ENCODE measurements around the gene HIRA. TPM values are rescaled to one million over a fixed set of nuclear protein-coding genes. Genes with fewer than 3 reads are reported as not detected.

The HIRA gene
- total RNA-seq, 1 experiment from 2014 or later: 20.0 TPM

DNA sequence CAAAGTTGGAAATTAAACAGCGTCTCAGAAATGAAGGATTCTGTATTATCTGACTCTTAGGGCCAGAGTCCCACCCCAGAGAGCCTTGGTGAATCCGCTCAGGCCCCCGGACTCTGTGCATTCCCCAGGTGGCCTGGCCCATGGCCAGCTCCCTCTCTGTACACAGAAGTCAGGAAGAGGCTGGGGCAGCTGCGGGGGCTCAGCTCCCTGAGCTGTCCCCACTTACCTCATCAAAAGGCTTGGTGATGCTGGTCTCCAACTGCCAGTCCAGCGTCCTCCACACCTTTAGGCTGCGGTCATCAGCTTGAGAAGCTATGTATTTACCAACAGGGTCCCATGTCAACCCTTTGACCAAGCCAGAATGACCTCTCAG is 35.0 kb downstream of the HIRA start:
- Histone ChIP-seq H2AFZ (ENCODE audit: low read length) (no peak overlapping the region), H3K9me2 (replicated peaks; ENCODE audit: insufficient read depth, low read length) (no peaks in the 10 kb centered on the region), H3K27me3 (ENCODE audit: low read length) (no peaks in the 10 kb centered on the region), H3K27ac (ENCODE audit: low read length) (no peak overlapping the region), H3K9ac (ENCODE audit: low read length) (no peak overlapping the region), H3K36me3 (ENCODE audit: insufficient read depth, low read length) (peaks cover 34% of the 10 kb centered on the region), H3K79me2 (ENCODE audit: low read length) (no peaks in the 10 kb centered on the region), H3K4me3 (ENCODE audit: low read length) (no peak overlapping the region), H4K20me1 (ENCODE audit: insufficient read depth, low read depth, low read length) (no peaks in the 10 kb centered on the region), H3K9me3 (ENCODE audit: low read length) (no peaks in the 10 kb centered on the region), H3K4me1 (ENCODE audit: low read length) (no peaks in the 10 kb centered on the region), H3K4me2 (ENCODE audit: low read depth, low read length, poor library complexity, severe bottlenecking) (no peak overlapping the region)
- no peak for DNase-seq

DNA sequence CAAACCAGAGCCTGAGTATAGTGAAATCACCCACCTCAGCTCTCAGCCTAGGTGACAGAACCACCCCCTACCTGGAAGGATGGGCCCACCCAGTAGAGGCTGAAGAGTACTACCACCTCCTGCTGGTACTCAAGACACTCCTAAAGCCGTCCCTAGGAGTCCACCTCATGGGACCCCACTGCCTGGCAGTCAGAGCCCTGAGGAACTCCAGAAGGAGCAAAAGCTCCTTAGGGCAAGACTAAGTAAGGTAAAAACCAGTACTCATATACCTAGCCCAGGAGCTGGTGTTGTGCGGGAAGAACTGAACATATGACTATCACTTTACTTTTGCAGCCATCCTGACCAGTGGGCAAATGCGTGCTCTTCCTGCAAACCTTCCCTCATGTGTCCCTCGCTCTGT is 36.3 kb downstream of the HIRA start:
- H2AFZ ChIP-seq (ENCODE audit: low read length): no peak overlapping the region
- H3K4me3 ChIP-seq (ENCODE audit: low read length): no peak overlapping the region
- no peaks in the 10 kb centered on the region for H4K20me1 ChIP-seq (ENCODE audit: insufficient read depth, low read depth, low read length)
- H3K79me2 ChIP-seq (ENCODE audit: low read length): no peaks in the 10 kb centered on the region
- H3K9me2 ChIP-seq (replicated peaks; ENCODE audit: insufficient read depth, low read length): no peaks in the 10 kb centered on the region
- no peak overlapping the region for H3K4me2 ChIP-seq (ENCODE audit: low read depth, low read length, poor library complexity, severe bottlenecking)
- no peaks in the 10 kb centered on the region for H3K9me3 ChIP-seq (ENCODE audit: low read length)
- no peak for DNase-seq
- no peak overlapping the region for H3K9ac ChIP-seq (ENCODE audit: low read length)
- no peaks in the 10 kb centered on the region for H3K27me3 ChIP-seq (ENCODE audit: low read length)
- H3K4me1 ChIP-seq (ENCODE audit: low read length): no peaks in the 10 kb centered on the region
- peaks cover 40% of the 10 kb centered on the region for H3K36me3 ChIP-seq (ENCODE audit: insufficient read depth, low read length)
- no peak overlapping the region for H3K27ac ChIP-seq (ENCODE audit: low read length)

DNA sequence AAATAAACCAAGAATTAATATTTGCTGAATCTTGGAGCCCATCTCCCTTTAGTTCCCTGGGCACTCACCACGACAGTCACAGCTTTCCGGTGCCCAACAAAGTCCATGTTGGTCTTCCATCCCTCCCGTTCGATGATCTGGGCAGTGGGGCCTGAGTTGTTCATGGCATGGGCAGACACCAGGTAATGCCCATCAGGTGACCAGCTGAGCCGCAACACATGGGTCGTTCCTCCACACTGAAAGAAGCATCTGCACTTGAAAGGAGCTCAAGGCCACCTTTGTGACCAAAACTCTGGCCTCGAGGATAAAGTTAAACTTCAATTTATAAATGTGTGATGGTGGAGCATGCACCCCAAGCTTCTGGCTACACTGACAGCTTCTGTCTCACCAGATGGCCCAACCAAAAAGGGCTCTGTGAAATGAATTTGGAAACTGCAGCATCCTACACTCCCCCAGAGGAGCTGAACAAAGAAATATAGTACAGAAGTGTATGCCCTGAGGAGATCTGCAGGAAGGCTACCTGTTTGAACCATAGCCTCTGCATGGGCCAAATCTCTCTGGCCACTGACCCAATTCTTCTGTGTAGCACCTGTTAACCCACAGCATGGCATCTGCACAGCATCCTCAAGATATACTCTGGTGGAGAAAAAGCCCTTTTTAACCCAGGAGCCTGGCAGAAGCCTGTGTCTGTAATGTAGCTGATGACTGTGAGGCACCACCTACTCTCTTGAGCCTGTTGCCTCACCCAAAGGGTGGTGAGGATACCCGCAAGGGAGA is 37.1 kb downstream of the HIRA start:
- H3K4me1 ChIP-seq (ENCODE audit: low read length): no peaks in the 10 kb centered on the region
- H3K9me3 ChIP-seq (ENCODE audit: low read length): no peaks in the 10 kb centered on the region
- H3K27ac ChIP-seq (ENCODE audit: low read length): no peak overlapping the region
- H3K36me3 ChIP-seq (ENCODE audit: insufficient read depth, low read length): peaks cover 40% of the 10 kb centered on the region
- no peak overlapping the region for H2AFZ ChIP-seq (ENCODE audit: low read length)
- no peak for DNase-seq
- H3K9ac ChIP-seq (ENCODE audit: low read length): no peak overlapping the region
- H3K79me2 ChIP-seq (ENCODE audit: low read length): no peaks in the 10 kb centered on the region
- H3K4me3 ChIP-seq (ENCODE audit: low read length): no peak overlapping the region
- H3K4me2 ChIP-seq (ENCODE audit: low read depth, low read length, poor library complexity, severe bottlenecking): no peak overlapping the region
- no peaks in the 10 kb centered on the region for H4K20me1 ChIP-seq (ENCODE audit: insufficient read depth, low read depth, low read length)
- H3K27me3 ChIP-seq (ENCODE audit: low read length): no peaks in the 10 kb centered on the region
- no peaks in the 10 kb centered on the region for H3K9me2 ChIP-seq (replicated peaks; ENCODE audit: insufficient read depth, low read length)

DNA sequence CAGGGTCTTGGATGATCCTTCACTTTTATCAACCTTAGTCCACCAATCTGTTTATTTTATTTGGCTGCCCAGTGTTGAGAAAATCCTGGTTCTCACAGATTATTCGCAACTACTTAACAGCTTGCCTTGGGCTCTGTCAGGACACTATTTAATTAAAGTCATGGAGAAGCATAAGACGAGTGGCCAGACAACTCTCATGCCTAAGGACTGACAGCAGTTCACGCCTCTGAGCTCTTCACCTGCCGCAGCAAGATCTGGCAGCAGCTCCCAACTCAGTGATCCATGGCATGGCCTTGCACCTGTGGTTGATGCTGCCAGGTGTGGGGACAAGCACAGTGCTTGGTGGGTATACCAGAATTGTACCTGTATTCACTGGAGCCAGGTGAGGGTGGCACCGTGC is 37.8 kb downstream of the HIRA start:
- H3K4me2 ChIP-seq (ENCODE audit: low read depth, low read length, poor library complexity, severe bottlenecking): no peak overlapping the region
- no peaks in the 10 kb centered on the region for H3K4me1 ChIP-seq (ENCODE audit: low read length)
- H3K4me3 ChIP-seq (ENCODE audit: low read length): no peak overlapping the region
- H3K36me3 ChIP-seq (ENCODE audit: insufficient read depth, low read length): peaks cover 48% of the 10 kb centered on the region
- H3K9ac ChIP-seq (ENCODE audit: low read length): no peak overlapping the region
- no peaks in the 10 kb centered on the region for H3K9me3 ChIP-seq (ENCODE audit: low read length)
- H3K79me2 ChIP-seq (ENCODE audit: low read length): no peaks in the 10 kb centered on the region
- H2AFZ ChIP-seq (ENCODE audit: low read length): no peak overlapping the region
- no peaks in the 10 kb centered on the region for H3K27me3 ChIP-seq (ENCODE audit: low read length)
- H3K9me2 ChIP-seq (replicated peaks; ENCODE audit: insufficient read depth, low read length): no peaks in the 10 kb centered on the region
- H3K27ac ChIP-seq (ENCODE audit: low read length): no peak overlapping the region
- no peaks in the 10 kb centered on the region for H4K20me1 ChIP-seq (ENCODE audit: insufficient read depth, low read depth, low read length)
- no peak for DNase-seq

DNA sequence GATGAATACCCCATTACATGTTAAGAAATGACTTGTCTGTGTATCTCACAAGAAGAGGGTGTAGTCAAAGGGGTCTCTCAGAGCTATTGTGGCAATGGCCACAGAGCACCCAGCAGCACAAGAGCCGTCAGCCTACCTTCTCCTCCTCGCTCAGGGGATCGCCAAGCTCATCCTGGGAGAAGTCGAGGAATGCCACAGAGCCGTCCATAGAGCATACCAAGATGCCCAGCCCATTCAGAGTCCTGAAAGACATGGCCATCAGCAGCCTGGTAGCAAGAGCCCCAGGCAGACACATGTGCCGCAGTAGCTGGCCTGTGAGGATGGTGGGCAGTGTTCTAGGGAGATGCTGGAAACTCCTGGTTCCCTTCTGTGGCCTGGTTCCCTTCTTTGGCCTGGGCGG is 44.0 kb downstream of the HIRA start:
- Histone ChIP-seq H3K9me2 (replicated peaks; ENCODE audit: insufficient read depth, low read length) (no peaks in the 10 kb centered on the region), H3K4me3 (ENCODE audit: low read length) (no peak overlapping the region), H3K4me2 (ENCODE audit: low read depth, low read length, poor library complexity, severe bottlenecking) (no peak overlapping the region), H3K9ac (ENCODE audit: low read length) (no peak overlapping the region), H3K4me1 (ENCODE audit: low read length) (no peaks in the 10 kb centered on the region), H3K9me3 (ENCODE audit: low read length) (no peaks in the 10 kb centered on the region), H4K20me1 (ENCODE audit: insufficient read depth, low read depth, low read length) (no peaks in the 10 kb centered on the region), H3K27ac (ENCODE audit: low read length) (no peak overlapping the region), H3K36me3 (ENCODE audit: insufficient read depth, low read length) (peaks cover 40% of the 10 kb centered on the region), H3K79me2 (ENCODE audit: low read length) (no peaks in the 10 kb centered on the region), H3K27me3 (ENCODE audit: low read length) (no peaks in the 10 kb centered on the region), H2AFZ (ENCODE audit: low read length) (no peak overlapping the region)
- no peak for DNase-seq

DNA sequence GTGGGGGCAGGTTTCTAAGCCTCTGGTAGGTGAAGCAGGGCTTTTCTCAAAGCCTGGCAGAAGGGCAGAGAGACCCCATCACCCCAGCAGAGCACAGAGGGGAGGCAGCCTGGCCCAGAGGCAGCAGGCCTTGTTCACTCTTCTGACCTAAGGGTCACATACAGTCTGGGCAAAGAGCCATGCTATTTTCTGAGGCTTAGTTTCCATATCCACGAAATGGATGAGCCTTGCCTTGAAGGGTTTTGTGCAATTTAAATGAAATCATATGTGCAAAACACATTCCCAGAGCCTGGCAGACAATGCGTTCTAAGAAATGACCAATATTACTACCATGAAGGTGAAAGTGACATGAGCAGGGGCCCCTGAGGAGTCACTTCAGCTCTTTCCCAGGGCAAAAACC is 44.5 kb downstream of the HIRA start:
- Histone ChIP-seq H3K9ac (ENCODE audit: low read length) (no peak overlapping the region), H2AFZ (ENCODE audit: low read length) (no peak overlapping the region), H3K4me1 (ENCODE audit: low read length) (no peaks in the 10 kb centered on the region), H3K27me3 (ENCODE audit: low read length) (no peaks in the 10 kb centered on the region), H3K79me2 (ENCODE audit: low read length) (no peaks in the 10 kb centered on the region), H3K9me2 (replicated peaks; ENCODE audit: insufficient read depth, low read length) (no peaks in the 10 kb centered on the region), H3K9me3 (ENCODE audit: low read length) (no peaks in the 10 kb centered on the region), H3K4me2 (ENCODE audit: low read depth, low read length, poor library complexity, severe bottlenecking) (no peak overlapping the region), H3K27ac (ENCODE audit: low read length) (no peak overlapping the region), H3K4me3 (ENCODE audit: low read length) (no peak overlapping the region), H4K20me1 (ENCODE audit: insufficient read depth, low read depth, low read length) (no peaks in the 10 kb centered on the region), H3K36me3 (ENCODE audit: insufficient read depth, low read length) (peaks cover 39% of the 10 kb centered on the region; the same call in 1 of the 2 replicates)
- no peak for DNase-seq

DNA sequence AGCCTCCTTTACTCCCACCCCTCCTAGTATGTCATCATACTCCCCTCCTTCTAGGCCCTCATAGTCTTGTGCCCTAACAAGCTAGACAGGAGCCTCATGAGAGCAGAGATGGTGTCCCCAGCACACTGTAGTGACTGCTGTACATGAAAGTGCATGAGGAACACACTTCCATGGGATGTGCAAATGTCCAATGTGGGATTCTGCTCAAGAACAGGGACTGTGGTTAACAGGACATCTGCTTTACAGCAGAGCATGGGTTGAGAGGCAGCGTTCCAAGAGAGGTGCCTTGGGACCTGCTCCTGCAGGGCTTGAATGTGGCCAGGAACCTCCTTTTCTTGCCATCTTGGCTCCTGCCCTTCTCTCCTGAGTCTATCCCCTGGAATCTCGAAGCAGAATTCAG is 45.3 kb downstream of the HIRA start:
- no peak for DNase-seq
- no peaks in the 10 kb centered on the region for H3K79me2 ChIP-seq (ENCODE audit: low read length)
- no peaks in the 10 kb centered on the region for H3K9me2 ChIP-seq (replicated peaks; ENCODE audit: insufficient read depth, low read length)
- no peaks in the 10 kb centered on the region for H4K20me1 ChIP-seq (ENCODE audit: insufficient read depth, low read depth, low read length)
- H3K4me3 ChIP-seq (ENCODE audit: low read length): no peak overlapping the region
- H3K4me1 ChIP-seq (ENCODE audit: low read length): no peaks in the 10 kb centered on the region
- H3K27ac ChIP-seq (ENCODE audit: low read length): no peak overlapping the region
- H3K27me3 ChIP-seq (ENCODE audit: low read length): no peaks in the 10 kb centered on the region
- peaks cover 47% of the 10 kb centered on the region; the same call in 1 of the 2 replicates for H3K36me3 ChIP-seq (ENCODE audit: insufficient read depth, low read length)
- H2AFZ ChIP-seq (ENCODE audit: low read length): no peak overlapping the region
- H3K4me2 ChIP-seq (ENCODE audit: low read depth, low read length, poor library complexity, severe bottlenecking): no peak overlapping the region
- H3K9me3 ChIP-seq (ENCODE audit: low read length): no peaks in the 10 kb centered on the region
- H3K9ac ChIP-seq (ENCODE audit: low read length): no peak overlapping the region

DNA sequence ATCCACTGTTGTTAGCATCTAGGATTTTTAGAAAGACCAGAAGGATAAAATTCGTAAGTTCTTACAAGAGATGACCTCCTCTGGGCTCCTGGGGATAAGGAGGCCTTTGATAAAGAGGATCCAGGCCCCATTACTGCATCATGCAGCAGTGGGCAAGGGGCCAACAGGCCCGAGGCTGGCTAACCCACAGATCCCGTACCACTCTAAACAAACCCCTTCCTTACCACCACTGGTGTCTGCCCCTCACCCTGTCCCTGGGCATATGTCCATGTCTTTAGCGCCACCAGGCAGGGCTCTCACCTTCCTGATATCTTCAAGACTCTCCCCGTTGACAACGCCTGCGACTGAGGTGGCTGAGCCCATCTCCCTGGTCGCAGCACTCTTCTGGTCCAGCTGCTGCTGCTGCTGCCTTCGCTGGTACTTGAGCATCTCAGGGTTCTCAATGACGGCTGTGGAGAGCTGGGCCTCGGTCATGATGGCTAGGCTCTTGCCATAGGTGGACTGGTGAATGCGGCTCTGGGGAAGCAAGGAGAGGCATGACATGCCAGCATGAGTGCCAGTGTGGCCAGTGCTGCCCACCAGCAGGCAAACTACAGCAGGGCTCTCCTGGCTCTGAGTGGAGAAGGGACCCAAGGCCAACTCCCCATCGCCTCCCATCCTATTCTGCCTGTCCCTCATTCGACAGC is 46.2 kb downstream of the HIRA start:
- H3K36me3 ChIP-seq (ENCODE audit: insufficient read depth, low read length): peaks cover 46% of the 10 kb centered on the region; the same call in 1 of the 2 replicates
- no peaks in the 10 kb centered on the region for H3K27me3 ChIP-seq (ENCODE audit: low read length)
- no peaks in the 10 kb centered on the region for H3K9me3 ChIP-seq (ENCODE audit: low read length)
- H4K20me1 ChIP-seq (ENCODE audit: insufficient read depth, low read depth, low read length): no peaks in the 10 kb centered on the region
- no peaks in the 10 kb centered on the region for H3K4me1 ChIP-seq (ENCODE audit: low read length)
- H3K4me3 ChIP-seq (ENCODE audit: low read length): no peak overlapping the region
- no peak overlapping the region for H2AFZ ChIP-seq (ENCODE audit: low read length)
- no peaks in the 10 kb centered on the region for H3K9me2 ChIP-seq (replicated peaks; ENCODE audit: insufficient read depth, low read length)
- H3K9ac ChIP-seq (ENCODE audit: low read length): no peak overlapping the region
- H3K27ac ChIP-seq (ENCODE audit: low read length): no peak overlapping the region
- H3K79me2 ChIP-seq (ENCODE audit: low read length): no peaks in the 10 kb centered on the region
- H3K4me2 ChIP-seq (ENCODE audit: low read depth, low read length, poor library complexity, severe bottlenecking): no peak overlapping the region
- no peak for DNase-seq

Measured in Karpas-422 (cell line).